ENCODE measurements around the gene HK3.

HK3 gene

DNA sequence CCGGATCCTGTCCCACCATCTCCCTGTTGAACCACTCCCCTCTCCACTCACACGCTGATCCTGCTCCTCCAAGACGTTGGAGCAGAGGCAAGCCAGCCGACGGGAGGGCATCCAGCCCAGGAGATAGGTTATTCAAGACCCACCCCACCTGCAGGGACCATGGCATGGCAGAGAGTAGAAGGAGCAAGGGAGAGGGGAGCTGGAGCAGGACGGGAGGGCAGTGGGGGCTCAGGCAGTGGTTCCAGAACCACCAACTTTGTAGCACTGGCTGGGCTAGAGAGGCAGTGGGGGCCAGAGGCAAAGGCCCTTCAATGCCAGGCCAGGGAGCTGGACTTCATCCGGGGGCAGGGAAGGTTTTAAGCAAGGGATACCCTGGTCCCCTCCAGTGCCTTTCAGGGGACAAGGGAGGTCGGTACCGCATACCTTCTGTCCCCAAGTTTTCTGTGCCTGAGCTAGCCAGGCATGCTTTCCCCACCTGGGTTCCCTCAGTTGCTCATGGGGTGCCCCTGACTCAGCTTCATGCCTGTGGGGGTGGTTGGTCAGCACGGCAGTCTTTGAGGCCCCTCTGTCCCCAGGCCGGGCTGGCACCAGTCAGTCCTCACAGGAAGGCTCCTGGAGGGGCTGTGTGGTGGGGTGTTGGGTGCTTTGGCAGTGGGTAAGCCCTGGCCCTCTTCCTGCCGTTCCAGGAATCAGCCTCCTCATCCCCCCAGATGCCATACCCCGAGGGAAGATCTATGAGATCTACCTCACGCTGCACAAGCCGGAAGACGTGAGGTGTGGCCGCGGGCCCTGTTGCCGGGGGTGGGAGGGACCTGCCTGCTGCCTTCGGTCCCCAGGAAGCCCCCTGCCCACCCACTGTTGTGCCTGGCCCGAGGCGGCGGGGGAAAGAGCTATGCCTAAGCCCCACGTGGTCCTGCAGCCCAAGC lies 22.4 kb downstream of the HK3 start:
- Histone ChIP-seq H3K9me2 (ENCODE audit: low read depth, low read length) (no peaks in the 10 kb centered on the region), H3K9ac (ENCODE audit: low read length) (no peak overlapping the region), H4K20me1 (ENCODE audit: insufficient read depth, low read length) (no peaks in the 10 kb centered on the region), H3K9me3 (ENCODE audit: low read length) (no peaks in the 10 kb centered on the region), H2AFZ (ENCODE audit: low read length) (no peak overlapping the region), H3K4me2 (ENCODE audit: low read length) (no peak overlapping the region), H3K4me1 (ENCODE audit: insufficient read depth, low read length, severe bottlenecking) (no peaks in the 10 kb centered on the region), H3F3A (ENCODE audit: insufficient read depth, low read length) (no peaks in the 10 kb centered on the region), H3K79me2 (ENCODE audit: insufficient read depth, low read length) (no peaks in the 10 kb centered on the region), H3K36me3 (ENCODE audit: insufficient read depth, low read length) (no peaks in the 10 kb centered on the region), H3K27me3 (ENCODE audit: insufficient read depth, low read length) (no peaks in the 10 kb centered on the region), H3K27ac (ENCODE audit: low read depth, low read length, poor library complexity, severe bottlenecking) (no peak overlapping the region), H3K4me3 (ENCODE audit: low read depth, low read length, poor library complexity, severe bottlenecking) (no peak overlapping the region)
- TF ChIP-seq, protein P1, sequence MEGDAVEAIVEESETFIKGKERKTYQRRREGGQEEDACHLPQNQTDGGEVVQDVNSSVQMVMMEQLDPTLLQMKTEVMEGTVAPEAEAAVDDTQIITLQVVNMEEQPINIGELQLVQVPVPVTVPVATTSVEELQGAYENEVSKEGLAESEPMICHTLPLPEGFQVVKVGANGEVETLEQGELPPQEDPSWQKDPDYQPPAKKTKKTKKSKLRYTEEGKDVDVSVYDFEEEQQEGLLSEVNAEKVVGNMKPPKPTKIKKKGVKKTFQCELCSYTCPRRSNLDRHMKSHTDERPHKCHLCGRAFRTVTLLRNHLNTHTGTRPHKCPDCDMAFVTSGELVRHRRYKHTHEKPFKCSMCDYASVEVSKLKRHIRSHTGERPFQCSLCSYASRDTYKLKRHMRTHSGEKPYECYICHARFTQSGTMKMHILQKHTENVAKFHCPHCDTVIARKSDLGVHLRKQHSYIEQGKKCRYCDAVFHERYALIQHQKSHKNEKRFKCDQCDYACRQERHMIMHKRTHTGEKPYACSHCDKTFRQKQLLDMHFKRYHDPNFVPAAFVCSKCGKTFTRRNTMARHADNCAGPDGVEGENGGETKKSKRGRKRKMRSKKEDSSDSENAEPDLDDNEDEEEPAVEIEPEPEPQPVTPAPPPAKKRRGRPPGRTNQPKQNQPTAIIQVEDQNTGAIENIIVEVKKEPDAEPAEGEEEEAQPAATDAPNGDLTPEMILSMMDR (IDR thresholded peaks at IDR 0.05; ENCODE audit: low read length), result no peak
- no peak for TF ChIP-seq EZH2 (IDR thresholded peaks at IDR 0.05; ENCODE audit: borderline replicate concordance, low read length)

DNA sequence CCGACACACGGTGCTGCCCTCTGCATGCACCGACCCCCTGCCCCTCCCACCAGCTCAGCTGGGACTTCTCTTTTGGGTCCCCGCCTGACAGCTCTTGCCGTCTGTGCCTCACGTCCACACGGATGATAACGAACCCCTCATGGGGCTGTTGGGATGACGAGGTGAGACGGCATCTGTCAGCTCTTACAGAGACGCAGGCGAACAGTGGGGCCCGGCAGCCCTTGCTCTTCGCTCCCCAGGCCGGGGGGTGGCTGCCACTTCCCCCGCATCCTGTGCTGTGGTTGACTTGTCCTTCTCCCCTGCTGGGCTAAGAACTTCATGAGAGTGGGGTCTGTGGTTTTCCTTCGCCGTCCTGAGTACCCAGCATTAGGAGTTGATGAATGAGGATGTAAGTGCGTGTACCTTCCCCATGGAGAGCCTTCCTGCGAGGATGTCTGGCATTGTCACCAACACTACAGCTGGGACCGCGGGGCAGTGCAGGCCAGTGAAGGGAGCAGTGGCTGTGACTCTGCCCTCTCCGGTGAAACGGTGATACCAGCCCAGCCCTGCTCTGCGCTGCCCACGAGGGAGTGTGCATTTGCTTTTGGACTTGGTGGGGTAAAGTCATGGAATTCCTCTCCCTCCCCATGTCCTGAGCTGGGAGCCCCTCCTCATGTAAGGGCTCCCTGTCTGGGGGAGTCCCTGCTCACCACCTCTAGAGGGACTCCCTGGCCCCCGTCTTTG lies 23.2 kb downstream of the HK3 start:
- Histone ChIP-seq H3K4me2 (ENCODE audit: low read length) (no peak overlapping the region), H2AFZ (ENCODE audit: low read length) (no peak overlapping the region), H3K4me1 (ENCODE audit: insufficient read depth, low read length, severe bottlenecking) (no peaks in the 10 kb centered on the region), H3K9me2 (ENCODE audit: low read depth, low read length) (no peaks in the 10 kb centered on the region), H4K20me1 (ENCODE audit: insufficient read depth, low read length) (no peaks in the 10 kb centered on the region), H3K36me3 (ENCODE audit: insufficient read depth, low read length) (no peaks in the 10 kb centered on the region), H3F3A (ENCODE audit: insufficient read depth, low read length) (no peaks in the 10 kb centered on the region), H3K9ac (ENCODE audit: low read length) (no peak overlapping the region), H3K27ac (ENCODE audit: low read depth, low read length, poor library complexity, severe bottlenecking) (no peak overlapping the region), H3K9me3 (ENCODE audit: low read length) (no peaks in the 10 kb centered on the region), H3K4me3 (ENCODE audit: low read depth, low read length, poor library complexity, severe bottlenecking) (no peak overlapping the region), H3K27me3 (ENCODE audit: insufficient read depth, low read length) (no peaks in the 10 kb centered on the region), H3K79me2 (ENCODE audit: insufficient read depth, low read length) (no peaks in the 10 kb centered on the region)
- TF ChIP-seq, protein P1 (IDR thresholded peaks at IDR 0.05; ENCODE audit: low read length), result no peak
- TF ChIP-seq EZH2 (IDR thresholded peaks at IDR 0.05; ENCODE audit: borderline replicate concordance, low read length), result no peak

DNA sequence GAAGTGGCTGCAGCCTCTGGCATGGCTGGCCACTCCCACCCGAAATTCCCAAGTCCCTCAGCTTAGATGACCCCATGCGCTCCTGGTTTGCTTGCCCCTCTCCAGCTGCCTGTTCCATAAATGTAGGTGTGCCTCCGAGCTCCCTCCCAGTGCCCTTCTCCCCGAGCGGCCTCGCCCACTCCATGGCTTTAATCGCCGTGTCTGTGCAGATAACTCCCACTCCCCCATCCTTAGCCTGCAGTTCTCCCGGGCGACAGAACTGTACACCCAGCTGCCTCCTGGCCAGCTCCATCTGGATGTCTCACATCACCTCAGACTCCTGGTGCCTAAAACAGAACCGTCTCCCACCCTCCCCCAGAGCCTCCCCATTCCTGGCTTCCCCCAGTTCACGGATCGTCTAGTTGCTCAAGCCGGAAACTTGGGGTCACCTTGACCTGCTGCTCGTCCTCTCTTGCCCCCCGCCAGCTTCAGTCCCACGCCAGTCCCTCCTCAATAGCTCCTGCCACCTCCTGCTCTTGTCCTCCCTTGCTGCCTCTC lies 24.1 kb downstream of the HK3 start:
- H3K9me3 ChIP-seq (ENCODE audit: low read length), result no peaks in the 10 kb centered on the region
- H4K20me1 ChIP-seq (ENCODE audit: insufficient read depth, low read length), result no peaks in the 10 kb centered on the region
- no peak overlapping the region for H3K4me3 ChIP-seq (ENCODE audit: low read depth, low read length, poor library complexity, severe bottlenecking)
- no peaks in the 10 kb centered on the region for H3K9me2 ChIP-seq (ENCODE audit: low read depth, low read length)
- no peak for TF ChIP-seq EZH2 (IDR thresholded peaks at IDR 0.05; ENCODE audit: borderline replicate concordance, low read length)
- TF ChIP-seq, protein P1 (IDR thresholded peaks at IDR 0.05; ENCODE audit: low read length), result no peak
- no peak overlapping the region for H3K9ac ChIP-seq (ENCODE audit: low read length)
- H3K36me3 ChIP-seq (ENCODE audit: insufficient read depth, low read length), result no peaks in the 10 kb centered on the region
- H2AFZ ChIP-seq (ENCODE audit: low read length), result no peak overlapping the region
- no peaks in the 10 kb centered on the region for H3F3A ChIP-seq (ENCODE audit: insufficient read depth, low read length)
- H3K27me3 ChIP-seq (ENCODE audit: insufficient read depth, low read length), result no peaks in the 10 kb centered on the region
- no peak overlapping the region for H3K4me2 ChIP-seq (ENCODE audit: low read length)
- no peaks in the 10 kb centered on the region for H3K79me2 ChIP-seq (ENCODE audit: insufficient read depth, low read length)
- no peak overlapping the region for H3K27ac ChIP-seq (ENCODE audit: low read depth, low read length, poor library complexity, severe bottlenecking)
- no peaks in the 10 kb centered on the region for H3K4me1 ChIP-seq (ENCODE audit: insufficient read depth, low read length, severe bottlenecking)

Data from OCI-LY1 (cell line).